CD14-positive monocyte (primary cell): ENCODE measurements around the gene INPP5A. TPM values are rescaled to one million over a fixed set of nuclear protein-coding genes. Genes with fewer than 3 reads are reported as not detected.

Experiments used
- DNase-seq, 3 donors: peaks; one replicate each; pipeline ENCODE4 v3.0.0-alpha.2; 2011 to 2022
- H2AFZ ChIP-seq: 2 replicates; pipeline ENCODE4 v1.6.0; 2012; ENCODE audit warnings: mild to moderate bottlenecking, low read depth, low read length, inconsistent platforms; ENCODE audit not compliant: insufficient read depth, poor library complexity, severe bottlenecking
- H3K27ac ChIP-seq, 2 donors: 1 replicate in 1 of 2; 2 replicates in 1 of 2; pipeline ENCODE4 v1.5.1; 2012 to 2013; ENCODE audit warnings: low read length in 2 of 2, control low read depth in 1 of 2, inconsistent platforms in 1 of 2, low read depth in 1 of 2, mild to moderate bottlenecking in 1 of 2
- H3K27me3 ChIP-seq, 2 donors: one replicate each; pipeline versions ENCODE4 v1.6.0 to v1.6.1; 2011 to 2013; ENCODE audit warnings: low read length in 2 of 2; ENCODE audit not compliant: control insufficient read depth in 2 of 2, insufficient read depth in 2 of 2
- H3K36me3 ChIP-seq, 2 donors: replicated peaks in 1 of 2; 1 replicate in 1 of 2; 2 replicates in 1 of 2; pipeline versions ENCODE4 v1.5.1 to v1.6.1; 2012 to 2013; ENCODE audit warnings: low read length in 2 of 2, control low read depth in 1 of 2, inconsistent platforms in 1 of 2, mild to moderate bottlenecking in 1 of 2; ENCODE audit not compliant: insufficient read depth in 2 of 2, control insufficient read depth in 1 of 2
- H3K4me1 ChIP-seq, 2 donors: 1 replicate in 1 of 2; 2 replicates in 1 of 2; pipeline versions ENCODE4 v1.5.1 to v1.6.1; 2012 to 2013; ENCODE audit warnings: low read length in 2 of 2, control low read depth in 1 of 2, inconsistent platforms in 1 of 2, mild to moderate bottlenecking in 1 of 2, moderate library complexity in 1 of 2; ENCODE audit not compliant: insufficient read depth in 2 of 2, control insufficient read depth in 1 of 2
- H3K4me2 ChIP-seq: replicated peaks from 2 replicates; pipeline ENCODE3; 2012; ENCODE audit warnings: low read length, moderate library complexity, mild to moderate bottlenecking; ENCODE audit not compliant: poor library complexity, severe bottlenecking; ENCODE audit errors: extremely low read depth
- H3K4me3 ChIP-seq, 3 experiments: fragments of 200-600 bp in 1 of 3; sonication (generic) in 1 of 3; replicated peaks in 1 of 3; 1 replicate in 2 of 3; 2 replicates in 1 of 3; pipeline ENCODE4 v1.5.1; 2011 to 2013; ENCODE audit warnings: low read length in 3 of 3, mild to moderate bottlenecking in 3 of 3, control low read depth in 2 of 3, low read depth in 2 of 3, inconsistent platforms in 1 of 3, moderate library complexity in 1 of 3
- H3K79me2 ChIP-seq: 2 replicates; pipeline ENCODE4 v1.6.0; 2012; ENCODE audit warnings: mild to moderate bottlenecking, control low read depth, inconsistent platforms, low read length, moderate library complexity; ENCODE audit not compliant: insufficient read depth
- H3K9ac ChIP-seq: 2 replicates; pipeline ENCODE4 v1.6.0; 2017; ENCODE audit warnings: low read length, mild to moderate bottlenecking; ENCODE audit not compliant: insufficient read depth, poor library complexity, severe bottlenecking
- H3K9me3 ChIP-seq, 2 donors: replicated peaks in 1 of 2; 1 replicate in 1 of 2; 2 replicates in 1 of 2; pipeline versions ENCODE4 v1.5.1 to v1.6.1; 2012 to 2013; ENCODE audit warnings: low read length in 2 of 2, control low read depth in 1 of 2; ENCODE audit not compliant: control insufficient read depth in 1 of 2, insufficient read depth in 1 of 2
- H4K20me1 ChIP-seq: 2 replicates; pipeline ENCODE4 v1.6.0; 2012; ENCODE audit warnings: mild to moderate bottlenecking, low read length, control low read depth, moderate library complexity; ENCODE audit not compliant: insufficient read depth
- H3K27ac Mint-ChIP-seq, 7 donors: one replicate each; pipeline ENCODE4 v1.8.0; 2020; ENCODE audit warnings: mild to moderate bottlenecking in 7 of 7, mixed read lengths in 7 of 7, moderate library complexity in 6 of 7, inconsistent platforms in 2 of 7
- H3K27me3 Mint-ChIP-seq, 3 donors: one replicate each; pipeline ENCODE4 v1.8.0; 2021 to 2022; ENCODE audit warnings: low read depth in 3 of 3, mild to moderate bottlenecking in 3 of 3, mixed read lengths in 3 of 3, moderate library complexity in 3 of 3, inconsistent platforms in 1 of 3
- H3K36me3 Mint-ChIP-seq, 2 donors: one replicate each; pipeline ENCODE4 v1.8.0; 2020; ENCODE audit warnings: mixed read lengths in 2 of 2, inconsistent platforms in 1 of 2, mild to moderate bottlenecking in 1 of 2
- H3K4me1 Mint-ChIP-seq: one replicate; pipeline ENCODE4 v1.8.0; 2020; ENCODE audit warnings: mild to moderate bottlenecking, mixed read lengths
- H3K4me3 Mint-ChIP-seq, 2 donors: one replicate each; pipeline ENCODE4 v1.8.0; 2020; ENCODE audit warnings: mild to moderate bottlenecking in 2 of 2, mixed read lengths in 2 of 2, moderate library complexity in 1 of 2
- H3K9me3 Mint-ChIP-seq, 7 donors: one replicate each; pipeline ENCODE4 v1.8.0; 2020 to 2022; ENCODE audit warnings: mixed read lengths in 7 of 7, mild to moderate bottlenecking in 6 of 7, moderate library complexity in 6 of 7, inconsistent platforms in 2 of 7
- CTCF ChIP-seq: fragments of 200-600 bp; IDR thresholded peaks from one replicate; pipeline ENCODE4 v1.8.0; 2022; ENCODE audit warnings: antibody characterized with exemption, mild to moderate bottlenecking
- WGBS: methylation state at CpG from one replicate; pipeline ENCODE4 v1.1.5; 2013; ENCODE audit warnings: missing lambda C conversion rate; ENCODE audit not compliant: insufficient coverage; 5-methylcytosine and 5-hydroxymethylcytosine counted together
- intact Hi-C, 2 donors: fragments of 100-400 bp; cut with micrococcal nuclease; formaldehyde crosslinking; loops; one replicate each; pipeline versions ENCODE4 v1.15.0 to v1.15.1; 2023
- polyA plus RNA-seq, 3 donors: library from polyadenylated mRNA; depleted of rRNA in 1 of 3; unstranded in 2 of 3; stranded (reverse) in 1 of 3; fragments of 300-500 nt in 2 of 3; fragments of >200 nt in 1 of 3; fragmentation: Illumina TruSeq in 2 of 3; gene quantifications; 1 replicate in 2 of 3; 2 replicates in 1 of 3; pipeline ENCODE4 v1.2.3, GENCODE V29; 2012 to 2021

Gene INPP5A
- polyA plus RNA-seq, 3 donors = 0.87 to 17.2 (median 2.9) TPM

- Histone ChIP-seq H3K9ac (no peak overlapping the region), H3K27me3 (no peaks in the 10 kb centered on the region), H3K4me3 (no peak overlapping the region), H4K20me1 (no peaks in the 10 kb centered on the region), H3K27ac (no peak overlapping the region), H3K4me2 (no peak overlapping the region), H3K4me1 (no peaks in the 10 kb centered on the region), H3K9me3 (peaks cover 0 to 3% of the 10 kb centered on the region in 2 donors), H3K36me3 (no peaks in the 10 kb centered on the region), H2AFZ (no peak overlapping the region), H3K79me2 (no peaks in the 10 kb centered on the region)
- Mint-ChIP-seq H3K9me3 (peaks cover 0 to 5% (median 3%) of the 10 kb centered on the region in 7 donors), H3K4me1 (no peaks in the 10 kb centered on the region), H3K4me3 (no peak overlapping the region), H3K36me3 (no peaks in the 10 kb centered on the region), H3K27ac (no peak overlapping the region), H3K27me3 (peaks cover 1 to 5% (median 3%) of the 10 kb centered on the region in 3 donors)
- no peak for DNase-seq
- 88% methylated on average over 9 of the region's 16 CpGs for WGBS
- TF ChIP-seq CTCF = no peak
- intact Hi-C loops = no loop called here
These were observed 265.2 kb downstream of the INPP5A start for GRCh38 chr10:132802694-132803320.

- no peaks in the 10 kb centered on the region for H4K20me1 ChIP-seq
- no peak overlapping the region for H3K4me3 ChIP-seq
- TF ChIP-seq CTCF = no peak
- H3K9ac ChIP-seq = no peak overlapping the region
- 90% methylated on average over 15 of the region's 34 CpGs for WGBS
- no peak for DNase-seq
- intact Hi-C loops = no loop called here
- H3K4me3 Mint-ChIP-seq = no peak overlapping the region
- H3K4me1 Mint-ChIP-seq = no peaks in the 10 kb centered on the region
- no peak overlapping the region for H3K27ac ChIP-seq
- H3K36me3 ChIP-seq = no peaks in the 10 kb centered on the region
- H3K9me3 ChIP-seq = peaks cover 0 to 3% of the 10 kb centered on the region in 2 donors
- no peak overlapping the region for H2AFZ ChIP-seq
- H3K27me3 ChIP-seq = no peaks in the 10 kb centered on the region
- no peaks in the 10 kb centered on the region for H3K4me1 ChIP-seq
- no peak overlapping the region for H3K27ac Mint-ChIP-seq
- H3K79me2 ChIP-seq = no peaks in the 10 kb centered on the region
- peaks cover 1 to 11% (median 3%) of the 10 kb centered on the region in 3 donors for H3K27me3 Mint-ChIP-seq
- H3K9me3 Mint-ChIP-seq = peaks cover 0 to 5% (median 3%) of the 10 kb centered on the region in 7 donors
- no peak overlapping the region for H3K4me2 ChIP-seq
- H3K36me3 Mint-ChIP-seq = no peaks in the 10 kb centered on the region
These were observed 266.0 kb downstream of the INPP5A start for GRCh38 chr10:132803416-132804210.
